ENCODE data around the gene UNC13B. TPM values are rescaled to one million over a fixed set of nuclear protein-coding genes. Genes with fewer than 3 reads are reported as not detected.

The UNC13B gene
- total RNA-seq, 3 donors from 2014 or later = 1.6 to 2.8 (median 2.0) TPM

DNA sequence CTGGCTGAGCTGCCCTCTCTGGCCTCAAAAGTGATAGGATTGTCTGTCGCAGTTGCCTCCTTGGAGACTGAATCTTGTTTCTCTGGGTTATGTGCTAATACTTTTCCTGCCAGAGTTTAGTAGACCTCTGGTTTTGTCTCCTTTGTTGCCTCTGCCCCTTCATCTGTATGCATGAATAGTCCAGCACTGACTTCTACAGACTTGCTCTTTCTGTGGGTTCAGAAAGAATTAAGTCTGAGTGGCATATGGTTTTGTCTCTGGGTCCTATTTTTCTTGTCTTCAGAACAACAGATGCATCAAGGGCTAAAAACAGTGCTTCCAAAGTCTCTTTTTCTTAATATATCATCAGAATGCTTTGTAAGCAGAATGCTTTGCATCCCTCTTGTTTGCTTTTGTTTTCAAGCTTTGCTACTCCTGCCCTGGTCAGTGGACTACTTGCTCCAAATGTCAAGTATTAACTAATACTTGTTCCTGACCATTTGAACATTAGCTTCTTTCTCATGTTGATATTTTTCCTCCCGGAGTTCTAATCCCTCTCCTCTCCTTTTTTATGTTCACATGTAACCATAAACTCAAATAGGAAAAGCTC, 131.7 kb downstream of the UNC13B start:
- H3K4me3 Mint-ChIP-seq = no peak overlapping the region
- no peaks in the 10 kb centered on the region for H3K36me3 Mint-ChIP-seq (ENCODE audit: insufficient read depth)
- ATAC-seq = no peak

DNA sequence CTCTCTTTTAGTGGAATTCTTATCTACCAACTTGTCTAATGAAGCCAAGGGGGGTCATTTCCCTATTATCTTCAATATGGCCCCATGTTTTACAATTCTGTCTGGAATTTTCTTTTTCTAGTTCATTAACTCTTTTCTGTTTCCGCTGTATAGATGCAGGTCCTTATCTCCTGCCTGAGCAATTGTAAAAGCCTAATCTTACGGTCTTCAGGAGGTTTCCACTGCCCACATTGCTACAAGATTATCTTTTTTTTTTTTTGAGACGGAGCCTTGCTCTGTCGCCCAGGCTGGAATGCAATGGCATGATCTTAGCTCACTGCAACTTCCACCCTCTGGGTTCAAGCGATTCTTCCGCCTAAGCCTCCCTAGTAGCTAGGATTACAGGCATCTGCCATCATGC, 132.3 kb downstream of the UNC13B start:
- Mint-ChIP-seq H3K27me3 (ENCODE audit: low read depth) (peaks cover 7% of the 10 kb centered on the region), H3K4me3 (no peak overlapping the region), H3K36me3 (ENCODE audit: insufficient read depth) (no peaks in the 10 kb centered on the region), H3K4me1 (ENCODE audit: low read depth) (peaks cover 2% of the 10 kb centered on the region), H3K9me3 (no peaks in the 10 kb centered on the region)
- ATAC-seq (no peak), DNase-seq (no peak)

More for the DNA sequence above, 131.7 kb downstream of the UNC13B start:
- Mint-ChIP-seq H3K27me3 (ENCODE audit: low read depth) (peaks cover 7% of the 10 kb centered on the region), H3K9me3 (no peaks in the 10 kb centered on the region), H3K4me1 (ENCODE audit: low read depth) (peaks cover 2% of the 10 kb centered on the region)
- no peak for DNase-seq

DNA sequence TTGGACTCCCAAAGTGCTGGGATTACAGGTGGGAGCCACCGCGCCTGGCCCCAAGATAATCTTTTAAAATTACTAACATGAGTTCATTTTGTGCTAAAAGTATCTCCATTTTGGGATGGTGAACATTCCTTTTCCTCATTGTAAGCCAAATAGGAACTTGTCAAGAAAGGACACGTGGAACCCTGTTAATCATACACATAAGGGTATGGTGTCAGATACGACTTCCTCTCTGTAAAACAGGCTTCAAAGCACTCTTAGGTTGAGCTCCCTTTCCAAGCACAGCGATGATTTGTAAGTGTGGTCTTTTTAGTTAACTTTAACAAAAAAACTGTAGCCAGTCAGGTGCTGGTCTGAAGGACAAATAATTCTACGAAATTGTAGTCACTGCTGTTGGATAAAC, 132.7 kb downstream of the UNC13B start:
- DNase-seq (no peak), ATAC-seq (no peak)
- Mint-ChIP-seq H3K27me3 (ENCODE audit: low read depth) (peaks cover 7% of the 10 kb centered on the region), H3K4me3 (no peak overlapping the region), H3K9me3 (no peaks in the 10 kb centered on the region), H3K4me1 (ENCODE audit: low read depth) (peaks cover 2% of the 10 kb centered on the region), H3K36me3 (ENCODE audit: insufficient read depth) (no peaks in the 10 kb centered on the region)

DNA sequence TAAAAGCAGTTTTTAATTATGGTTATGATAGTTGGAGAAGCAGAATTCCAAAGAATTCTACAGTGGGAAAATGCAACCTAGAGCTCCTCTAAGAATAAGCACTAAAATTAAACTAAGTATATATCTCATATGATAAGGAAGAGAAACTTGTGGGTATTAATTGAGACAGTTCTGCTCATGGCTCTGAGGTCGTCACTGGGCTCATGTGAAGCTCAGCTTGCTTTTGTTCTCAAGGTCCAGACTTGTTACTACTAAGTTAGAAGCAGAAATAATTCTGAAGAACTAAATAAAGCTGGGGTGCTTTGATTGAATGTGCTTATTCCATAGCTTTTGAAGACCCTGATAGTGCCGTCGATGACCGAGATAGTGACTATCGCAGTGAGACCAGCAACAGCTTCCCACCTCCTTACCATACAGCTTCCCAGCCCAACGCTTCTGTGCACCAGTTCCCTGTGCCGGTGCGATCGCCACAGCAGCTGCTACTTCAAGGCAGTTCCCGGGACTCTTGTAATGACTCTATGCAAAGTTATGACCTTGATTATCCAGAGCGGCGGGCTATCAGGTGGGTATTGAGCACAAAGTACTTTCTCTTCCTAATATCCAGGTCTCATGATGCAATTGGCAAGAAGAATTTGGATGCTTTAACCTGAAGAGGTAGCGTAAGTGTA, 133.7 kb downstream of the UNC13B start:
- H3K36me3 Mint-ChIP-seq (ENCODE audit: insufficient read depth) = no peaks in the 10 kb centered on the region
- H3K4me3 Mint-ChIP-seq = no peak overlapping the region
- H3K4me1 Mint-ChIP-seq (ENCODE audit: low read depth) = peaks cover 2% of the 10 kb centered on the region
- peaks cover 13% of the 10 kb centered on the region for H3K27me3 Mint-ChIP-seq (ENCODE audit: low read depth)
- no peaks in the 10 kb centered on the region for H3K9me3 Mint-ChIP-seq
- ATAC-seq = no peak
- no peak for DNase-seq

DNA sequence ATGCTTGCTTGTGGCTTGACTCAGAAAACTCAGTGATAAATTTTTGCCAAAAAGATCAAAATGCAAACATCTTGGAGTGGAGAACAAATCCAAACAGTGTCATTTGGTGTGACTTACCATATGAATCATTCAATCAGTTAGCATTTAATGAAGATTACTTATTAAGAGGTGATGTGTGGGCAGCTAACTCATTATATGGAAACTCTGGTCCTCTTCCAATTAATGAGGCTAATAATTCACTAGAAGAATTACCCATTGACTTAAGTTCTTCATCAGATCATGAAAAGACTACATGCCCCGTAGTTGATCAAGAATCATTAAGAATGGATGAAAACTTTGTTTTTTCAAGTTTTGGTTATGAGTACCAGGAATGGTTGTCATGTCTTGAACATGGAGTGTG, 141.8 kb downstream of the UNC13B start:
- Mint-ChIP-seq H3K9me3 (no peaks in the 10 kb centered on the region), H3K27me3 (ENCODE audit: low read depth) (peaks cover 45% of the 10 kb centered on the region), H3K36me3 (ENCODE audit: insufficient read depth) (no peaks in the 10 kb centered on the region), H3K4me3 (no peak overlapping the region), H3K4me1 (ENCODE audit: low read depth) (no peaks in the 10 kb centered on the region)
- no peak for ATAC-seq
- DNase-seq = no peak

DNA sequence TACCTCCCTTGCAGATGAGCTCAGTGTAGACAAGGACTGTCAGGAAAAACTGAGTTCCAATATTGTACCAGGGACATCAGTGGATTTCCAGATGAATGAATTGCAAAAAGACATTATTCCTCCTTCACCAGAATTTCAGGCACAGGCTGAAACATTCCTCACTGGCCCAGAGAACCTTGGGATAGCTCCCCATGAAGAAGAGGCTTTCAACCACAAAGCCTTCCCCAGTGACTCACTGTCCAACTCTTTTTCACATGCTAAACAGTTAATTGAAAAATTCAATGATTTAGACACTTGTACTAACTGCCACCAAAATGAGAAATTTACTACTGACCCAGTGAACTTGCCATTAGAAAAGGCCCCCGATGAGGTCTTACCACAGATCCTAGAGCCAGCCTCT, 144.5 kb downstream of the UNC13B start:
- Mint-ChIP-seq H3K4me1 (ENCODE audit: low read depth) (no peaks in the 10 kb centered on the region), H3K27me3 (ENCODE audit: low read depth) (peaks cover 38% of the 10 kb centered on the region)
- ATAC-seq = no peak

DNA sequence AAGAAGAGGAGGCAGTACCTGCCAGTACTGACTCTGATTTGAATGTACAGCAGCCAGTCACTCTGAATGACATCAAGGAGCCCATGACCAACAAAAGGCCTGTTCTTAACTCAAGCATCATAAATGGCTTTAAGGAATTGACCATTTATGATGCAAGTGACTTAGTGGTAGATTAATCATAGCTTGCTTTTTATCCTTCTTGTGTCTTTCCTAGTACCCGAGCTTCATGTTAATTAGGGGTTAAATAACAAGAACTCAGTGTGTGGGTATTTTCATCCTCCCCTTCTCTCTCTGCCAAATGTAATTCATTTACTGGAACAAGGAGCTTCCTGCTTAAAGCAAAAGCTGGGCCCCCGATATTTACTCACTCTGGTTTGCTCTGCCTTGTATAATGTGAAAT, 146.5 kb downstream of the UNC13B start:
- Mint-ChIP-seq H3K4me3 (no peak overlapping the region), H3K36me3 (ENCODE audit: insufficient read depth) (no peaks in the 10 kb centered on the region), H3K27me3 (ENCODE audit: low read depth) (peaks cover 33% of the 10 kb centered on the region), H3K4me1 (ENCODE audit: low read depth) (no peaks in the 10 kb centered on the region), H3K9me3 (no peaks in the 10 kb centered on the region)
- ATAC-seq (no peak), DNase-seq (no peak)

More for the DNA sequence above, 144.5 kb downstream of the UNC13B start:
- no peaks in the 10 kb centered on the region for H3K36me3 Mint-ChIP-seq (ENCODE audit: insufficient read depth)
- no peak overlapping the region for H3K4me3 Mint-ChIP-seq
- no peak for DNase-seq
- no peaks in the 10 kb centered on the region for H3K9me3 Mint-ChIP-seq

DNA sequence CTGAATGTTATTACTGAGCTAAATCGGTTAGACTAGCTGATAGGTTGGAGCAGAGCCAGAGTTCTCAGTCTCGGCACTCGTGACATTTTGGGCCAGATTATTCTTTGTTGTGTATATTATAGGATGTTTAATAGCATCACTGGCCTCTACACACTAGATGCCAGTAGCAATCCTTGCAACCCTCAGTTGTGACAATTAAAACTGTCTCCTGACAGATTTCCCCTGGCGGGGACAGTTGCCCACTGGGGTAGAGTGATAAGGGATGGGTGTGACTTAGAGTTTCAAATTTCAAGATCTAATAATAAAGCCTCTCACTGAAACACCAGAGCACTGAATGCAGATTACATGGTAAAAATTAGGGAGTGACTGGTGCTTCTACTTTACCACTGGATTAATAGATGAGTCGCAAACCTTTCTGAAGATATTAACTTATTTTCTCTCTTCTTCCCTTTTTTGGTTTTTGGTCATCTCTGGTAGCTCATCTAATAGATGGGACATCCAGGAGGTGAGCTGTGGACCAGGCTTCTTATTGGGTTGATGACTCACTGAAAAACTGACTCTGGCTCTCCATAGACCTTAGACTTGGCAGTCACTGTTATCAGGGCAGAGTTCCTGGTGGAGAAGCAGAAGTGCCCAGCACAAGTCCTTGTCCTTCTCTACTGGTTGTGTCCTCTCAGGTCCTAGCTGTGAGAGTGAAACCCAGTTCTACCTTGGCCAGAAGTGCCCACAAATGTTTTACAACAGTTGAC, 150.3 kb downstream of the UNC13B start:
- Mint-ChIP-seq H3K4me3 (no peak overlapping the region), H3K36me3 (ENCODE audit: insufficient read depth) (no peaks in the 10 kb centered on the region), H3K9me3 (no peaks in the 10 kb centered on the region), H3K4me1 (ENCODE audit: low read depth) (no peaks in the 10 kb centered on the region), H3K27me3 (ENCODE audit: low read depth) (peaks cover 6% of the 10 kb centered on the region)
- ATAC-seq (no peak), DNase-seq (no peak)

DNA sequence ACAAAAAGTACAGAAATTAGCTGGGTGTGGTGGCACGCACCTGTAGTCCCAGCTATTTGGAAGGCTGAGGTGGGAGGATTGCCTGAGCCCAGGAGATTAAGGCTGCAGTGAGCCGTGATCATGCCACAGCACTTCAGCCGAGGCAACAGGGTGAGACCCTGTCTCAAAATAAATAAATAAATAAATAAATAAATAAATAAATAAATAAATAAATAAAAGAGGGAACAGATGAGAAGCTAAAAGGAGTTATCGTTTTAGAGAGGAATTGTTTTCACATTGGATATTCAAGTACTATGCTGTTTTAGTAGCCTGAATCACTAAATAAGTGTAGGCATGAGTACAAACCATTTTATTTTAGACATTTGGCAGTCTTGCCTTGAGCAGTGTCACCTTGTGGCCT, 151.7 kb downstream of the UNC13B start:
- Mint-ChIP-seq H3K36me3 (ENCODE audit: insufficient read depth) (no peaks in the 10 kb centered on the region), H3K4me1 (ENCODE audit: low read depth) (no peaks in the 10 kb centered on the region), H3K4me3 (no peak overlapping the region), H3K27me3 (ENCODE audit: low read depth) (peaks cover 2% of the 10 kb centered on the region), H3K9me3 (no peaks in the 10 kb centered on the region)
- ATAC-seq (no peak), DNase-seq (no peak)

DNA sequence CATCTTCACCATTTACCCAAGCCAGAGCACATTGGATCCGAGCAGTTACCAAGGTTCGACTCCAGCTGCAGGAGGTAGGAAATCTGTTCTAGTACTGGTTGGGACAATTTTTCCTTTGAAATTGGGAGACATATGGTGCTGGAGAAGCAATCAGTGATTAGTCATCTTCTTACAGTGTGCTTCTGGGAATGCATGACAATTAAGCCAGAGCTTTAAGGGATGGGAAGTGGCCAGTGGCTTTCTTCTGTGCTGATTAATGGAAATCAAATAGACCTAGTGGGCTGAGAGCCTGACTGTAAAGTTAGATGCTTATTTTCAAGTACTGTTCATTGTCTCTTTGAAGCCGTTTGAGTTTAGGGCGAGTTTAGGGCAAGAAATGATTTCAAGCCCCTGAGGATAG, 152.1 kb downstream of the UNC13B start:
- ATAC-seq = no peak
- H3K36me3 Mint-ChIP-seq (ENCODE audit: insufficient read depth) = no peaks in the 10 kb centered on the region
- no peaks in the 10 kb centered on the region for H3K9me3 Mint-ChIP-seq
- H3K4me3 Mint-ChIP-seq = no peak overlapping the region
- DNase-seq = no peak
- no peaks in the 10 kb centered on the region for H3K4me1 Mint-ChIP-seq (ENCODE audit: low read depth)
- peaks cover 2% of the 10 kb centered on the region for H3K27me3 Mint-ChIP-seq (ENCODE audit: low read depth)

DNA sequence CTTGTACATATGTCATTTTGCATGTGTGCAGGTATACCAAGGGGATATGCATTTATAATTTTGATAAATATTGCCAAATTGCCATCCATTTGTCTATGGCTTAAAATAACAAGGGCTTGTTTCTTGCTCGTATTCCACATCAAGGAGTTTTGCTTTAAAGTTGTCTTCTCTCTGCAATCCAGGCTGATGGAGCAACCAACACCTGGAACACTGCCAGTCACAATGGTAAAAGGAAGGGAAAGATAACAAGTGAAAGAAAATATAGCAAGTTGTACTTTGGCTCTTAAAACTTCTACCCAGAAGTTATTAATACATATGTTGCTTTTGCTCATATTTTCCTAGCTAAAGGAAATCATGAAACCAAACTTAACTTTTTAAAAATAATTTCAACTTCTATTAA, 156.9 kb downstream of the UNC13B start:
- Mint-ChIP-seq H3K4me3 (no peak overlapping the region), H3K27me3 (ENCODE audit: low read depth) (no peaks in the 10 kb centered on the region), H3K36me3 (ENCODE audit: insufficient read depth) (no peaks in the 10 kb centered on the region), H3K4me1 (ENCODE audit: low read depth) (peaks cover 2% of the 10 kb centered on the region), H3K9me3 (no peaks in the 10 kb centered on the region)
- no peak for DNase-seq
- ATAC-seq = no peak

DNA sequence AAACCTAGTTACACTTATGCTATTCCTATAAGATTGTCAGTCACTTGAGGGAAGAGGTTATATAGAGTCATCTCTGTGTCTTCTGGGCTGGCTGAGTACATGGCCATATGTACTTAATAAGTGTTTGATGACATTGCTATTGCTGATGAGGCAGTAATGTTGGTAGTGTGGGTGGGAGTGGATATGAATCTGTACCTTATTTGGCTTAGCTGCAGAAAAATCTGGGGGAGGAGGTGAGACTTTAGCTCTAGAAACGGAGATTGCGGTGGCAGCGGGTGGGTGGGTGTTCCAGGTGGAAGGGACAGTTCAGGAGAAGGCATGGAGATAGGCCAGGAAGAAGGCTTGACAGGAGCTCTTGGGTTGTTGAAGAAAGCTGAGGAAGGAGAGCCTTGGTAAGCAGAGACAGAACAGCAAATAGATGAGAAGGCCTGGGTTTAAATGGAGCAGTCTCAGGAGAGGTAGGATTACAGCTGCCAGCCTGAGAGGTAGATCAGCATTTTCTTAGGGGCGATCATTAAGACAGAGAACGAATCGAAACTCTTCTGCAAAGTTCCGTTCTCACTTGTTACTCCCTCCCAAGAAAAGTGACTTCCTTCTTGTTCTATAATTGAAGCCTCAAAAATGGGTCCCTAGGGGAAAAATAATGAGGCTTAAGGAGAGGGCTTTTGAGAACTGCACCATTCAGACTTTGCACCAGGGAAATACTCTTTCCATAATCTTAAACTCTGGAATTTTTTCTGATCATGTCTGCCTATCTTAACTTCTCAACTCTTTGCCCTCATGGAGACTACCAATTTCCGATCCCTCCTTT, 160.5 kb downstream of the UNC13B start:
- no peak overlapping the region for H3K4me3 Mint-ChIP-seq

DNA sequence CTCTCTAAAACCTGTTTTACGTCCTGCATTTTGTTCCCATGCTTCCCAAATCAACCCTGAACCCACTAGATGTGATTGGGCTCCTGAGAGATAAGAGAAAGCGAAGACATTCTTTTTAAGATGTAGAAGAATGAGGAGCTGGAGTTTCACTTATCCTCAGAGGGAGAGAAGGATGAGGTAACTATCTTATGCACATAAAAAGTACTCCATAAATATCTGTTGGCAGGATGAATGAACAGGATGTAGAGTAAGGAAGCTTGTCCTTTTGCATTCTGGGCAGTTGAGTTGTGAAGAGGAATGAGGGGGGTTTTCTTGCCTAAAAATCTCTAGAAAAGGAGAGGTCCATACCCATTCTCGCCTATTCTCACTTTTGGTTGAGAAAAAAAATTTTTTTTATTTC, 163.2 kb downstream of the UNC13B start:
- Mint-ChIP-seq H3K27me3 (ENCODE audit: low read depth) (peaks cover 4% of the 10 kb centered on the region), H3K36me3 (ENCODE audit: insufficient read depth) (no peaks in the 10 kb centered on the region)
- no peak for ATAC-seq

More for the DNA sequence above, 160.5 kb downstream of the UNC13B start:
- DNase-seq = no peak
- Mint-ChIP-seq H3K36me3 (ENCODE audit: insufficient read depth) (no peaks in the 10 kb centered on the region), H3K4me1 (ENCODE audit: low read depth) (peaks cover 2% of the 10 kb centered on the region), H3K9me3 (no peaks in the 10 kb centered on the region), H3K27me3 (ENCODE audit: low read depth) (peaks cover 2% of the 10 kb centered on the region)
- no peak for ATAC-seq

DNA sequence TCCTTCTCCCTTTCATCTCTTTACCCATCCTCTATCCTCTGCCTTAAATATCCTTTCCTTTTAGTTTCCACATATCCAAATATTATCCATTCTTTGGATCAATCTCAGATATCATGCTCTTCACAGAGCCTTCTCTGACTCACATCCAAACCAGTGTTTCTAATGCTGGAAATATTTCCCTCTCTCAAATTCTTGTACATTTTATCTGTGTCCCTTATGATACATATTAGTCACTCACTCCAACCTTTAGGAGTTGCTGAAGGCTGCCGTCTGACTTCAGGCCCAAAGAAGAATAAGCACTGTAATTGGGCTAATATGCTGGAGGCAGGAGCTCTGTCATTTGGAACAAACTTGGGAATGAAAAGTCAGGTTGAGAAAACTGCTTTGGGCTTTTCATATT, 171.7 kb downstream of the UNC13B start:
- Mint-ChIP-seq H3K36me3 (ENCODE audit: insufficient read depth) (no peaks in the 10 kb centered on the region), H3K4me1 (ENCODE audit: low read depth) (no peaks in the 10 kb centered on the region), H3K4me3 (no peak overlapping the region), H3K27me3 (ENCODE audit: low read depth) (peaks cover 6% of the 10 kb centered on the region), H3K9me3 (no peaks in the 10 kb centered on the region)
- ATAC-seq (no peak), DNase-seq (no peak)

More for the DNA sequence above, 163.2 kb downstream of the UNC13B start:
- DNase-seq = no peak
- Mint-ChIP-seq H3K4me1 (ENCODE audit: low read depth) (peaks cover 2% of the 10 kb centered on the region), H3K4me3 (no peak overlapping the region), H3K9me3 (no peaks in the 10 kb centered on the region)

Measured in activated T-cell treated with anti-CD3 and anti-CD28 coated beads, Interleukin-2, amount 50 U/mL, for 4 hours (primary cell).